Right atrium auricular region (tissue), 2 donors: Measurements from ENCODE around the gene KCNAB1. TPM values are rescaled to one million over a fixed set of nuclear protein-coding genes. Genes with fewer than 3 reads are reported as not detected.

Source experiments
- DNase-seq: peaks from one replicate; pipeline ENCODE4 v3.0.0-alpha.2; 2019; ENCODE audit warnings: low spot score
- H3K27ac ChIP-seq, 2 donors: fragments of 200-600 bp; sonication (generic); 1 replicate in 1 of 2; 2 replicates in 1 of 2; pipeline ENCODE4 v1.5.1; 2016 to 2019
- H3K27me3 ChIP-seq, 2 donors: fragments of 200-600 bp; sonication (generic); one replicate each; pipeline versions ENCODE4 v1.5.1 to v1.6.0; 2017 to 2019
- H3K36me3 ChIP-seq: fragments of 200-600 bp; sonication (generic); one replicate; pipeline ENCODE4 v1.5.1; 2016
- H3K4me1 ChIP-seq, 2 donors: fragments of 200-600 bp; sonication (generic); one replicate each; pipeline versions ENCODE4 v1.5.1 to v1.6.0; 2017 to 2019
- H3K4me3 ChIP-seq, 2 donors: fragments of 200-600 bp; sonication (generic); 1 replicate in 1 of 2; 2 replicates in 1 of 2; pipeline ENCODE4 v1.5.1; 2017 to 2019; ENCODE audit warnings: mild to moderate bottlenecking in 1 of 2, moderate library complexity in 1 of 2
- H3K9me3 ChIP-seq, 2 donors: fragments of 200-600 bp; sonication (generic); one replicate each; pipeline ENCODE4 v1.5.1; 2019
- CTCF ChIP-seq, 2 donors: fragments of 200-600 bp; sonication (generic); IDR thresholded peaks; one replicate each; pipeline ENCODE4 v1.5.1; 2019; ENCODE audit warnings: antibody characterized with exemption in 2 of 2
- total RNA-seq, 2 donors: library from RNA; depleted of rRNA; stranded (reverse); fragments of >200 nt; gene quantifications; one replicate each; pipeline ENCODE4 v1.1.0, GENCODE V29; 2016

KCNAB1 gene
- total RNA-seq, 2 donors from 2014 or later = 2.0 to 3.2 TPM

GRCh38 chr3:156488767-156489166 is 368.4 kb downstream of the KCNAB1 start:
- no peaks in the 10 kb centered on the region for H3K27me3 ChIP-seq

GRCh38 chr3:156489462-156489911 is 369.1 kb downstream of the KCNAB1 start:
- Histone ChIP-seq H3K27me3 (no peaks in the 10 kb centered on the region), H3K9me3 (no peaks in the 10 kb centered on the region), H3K36me3 (no peaks in the 10 kb centered on the region), H3K4me3 (no peak overlapping the region), H3K27ac (peak overlapping the region in 1 of 2 donors; percentile 45), H3K4me1 (no peaks in the 10 kb centered on the region)
- no peak for TF ChIP-seq CTCF (IDR thresholded peaks at IDR 0.05)
- DNase-seq = no peak

More at GRCh38 chr3:156488767-156489166, 368.4 kb downstream of the KCNAB1 start:
- DNase-seq = no peak
- peak overlapping the region in 1 of 2 donors; percentile 45 for H3K27ac ChIP-seq
- no peaks in the 10 kb centered on the region for H3K9me3 ChIP-seq
- peaks cover 0 to 6% of the 10 kb centered on the region in 2 donors for H3K4me1 ChIP-seq
- TF ChIP-seq CTCF (IDR thresholded peaks at IDR 0.05) = no peak
- H3K4me3 ChIP-seq = no peak overlapping the region
- no peaks in the 10 kb centered on the region for H3K36me3 ChIP-seq

GRCh38 chr3:156491192-156491591 is 370.8 kb downstream of the KCNAB1 start:
- no peaks in the 10 kb centered on the region for H3K4me1 ChIP-seq
- H3K27me3 ChIP-seq = no peaks in the 10 kb centered on the region
- no peak overlapping the region for H3K4me3 ChIP-seq
- DNase-seq = no peak
- no peaks in the 10 kb centered on the region for H3K36me3 ChIP-seq
- TF ChIP-seq CTCF (IDR thresholded peaks at IDR 0.05) = no peak
- H3K9me3 ChIP-seq = no peaks in the 10 kb centered on the region
- no peak overlapping the region for H3K27ac ChIP-seq

GRCh38 chr3:156492801-156493261 is 372.5 kb downstream of the KCNAB1 start:
- no peak overlapping the region for H3K27ac ChIP-seq
- DNase-seq = no peak
- no peak for TF ChIP-seq CTCF (IDR thresholded peaks at IDR 0.05)
- H3K4me3 ChIP-seq = no peak overlapping the region
- no peaks in the 10 kb centered on the region for H3K36me3 ChIP-seq
- H3K27me3 ChIP-seq = no peaks in the 10 kb centered on the region
- no peaks in the 10 kb centered on the region for H3K4me1 ChIP-seq
- H3K9me3 ChIP-seq = no peaks in the 10 kb centered on the region

GRCh38 chr3:156493887-156494286 is 373.5 kb downstream of the KCNAB1 start:
- Histone ChIP-seq H3K4me1 (no peaks in the 10 kb centered on the region), H3K27ac (no peak overlapping the region), H3K4me3 (no peak overlapping the region), H3K9me3 (no peaks in the 10 kb centered on the region), H3K36me3 (no peaks in the 10 kb centered on the region), H3K27me3 (no peaks in the 10 kb centered on the region)
- TF ChIP-seq CTCF (IDR thresholded peaks at IDR 0.05) = no peak
- DNase-seq = no peak

- no peak for DNase-seq
- Histone ChIP-seq H3K4me3 (no peak overlapping the region), H3K27ac (no peak overlapping the region), H3K4me1 (no peaks in the 10 kb centered on the region), H3K36me3 (no peaks in the 10 kb centered on the region), H3K27me3 (no peaks in the 10 kb centered on the region), H3K9me3 (no peaks in the 10 kb centered on the region)
- TF ChIP-seq CTCF (IDR thresholded peaks at IDR 0.05) = no peak
These were observed 375.4 kb downstream of the KCNAB1 start for GRCh38 chr3:156495816-156496215.
